Activated CD8-positive, alpha-beta memory T cell treated with anti-CD3 and anti-CD28 coated beads, Interleukin-2, amount 50 U/mL, for 4 hours (primary cell): ENCODE data around the gene MTTP.

Source experiments
- DNase-seq: peaks from one replicate; pipeline ENCODE4 v3.0.0-alpha.2; 2020

The MTTP gene

GRCh38 chr4:99593781-99594641, 19.4 kb downstream of the MTTP start:
- DNase-seq, result no peak

DNA sequence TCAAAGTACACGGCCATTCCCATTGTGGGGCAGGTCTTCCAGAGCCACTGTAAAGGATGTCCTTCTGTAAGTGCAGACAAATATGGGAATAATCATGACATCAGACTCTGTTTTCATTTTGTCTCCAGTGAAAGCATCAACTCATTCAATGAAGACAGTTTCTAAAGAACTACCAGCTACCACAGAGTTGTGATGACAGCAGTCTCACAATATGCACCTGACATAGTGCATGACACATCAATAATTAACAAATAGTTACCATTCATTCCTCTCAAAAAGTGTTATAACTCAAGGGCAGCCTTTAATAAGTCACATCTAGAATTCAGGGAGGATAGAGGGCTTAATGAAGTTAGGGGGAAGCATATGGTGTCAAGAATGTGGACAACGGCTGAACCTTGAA, 20.2 kb downstream of the MTTP start:
- no peak for DNase-seq

DNA sequence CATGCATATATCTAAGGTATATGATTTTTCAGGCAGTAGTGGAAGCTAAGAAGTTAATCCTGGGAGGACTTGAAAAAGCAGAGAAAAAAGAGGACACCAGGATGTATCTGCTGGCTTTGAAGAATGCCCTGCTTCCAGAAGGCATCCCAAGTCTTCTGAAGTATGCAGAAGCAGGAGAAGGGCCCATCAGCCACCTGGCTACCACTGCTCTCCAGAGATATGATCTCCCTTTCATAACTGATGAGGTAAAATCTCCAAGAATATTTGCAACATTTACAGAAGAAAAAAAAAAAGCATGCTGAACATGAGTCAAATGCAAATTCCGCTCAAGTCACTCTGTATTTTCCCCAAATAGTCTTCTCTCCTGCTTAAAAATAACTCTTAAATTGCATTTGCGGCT, 32.1 kb downstream of the MTTP start:
- DNase-seq, result no peak

DNA sequence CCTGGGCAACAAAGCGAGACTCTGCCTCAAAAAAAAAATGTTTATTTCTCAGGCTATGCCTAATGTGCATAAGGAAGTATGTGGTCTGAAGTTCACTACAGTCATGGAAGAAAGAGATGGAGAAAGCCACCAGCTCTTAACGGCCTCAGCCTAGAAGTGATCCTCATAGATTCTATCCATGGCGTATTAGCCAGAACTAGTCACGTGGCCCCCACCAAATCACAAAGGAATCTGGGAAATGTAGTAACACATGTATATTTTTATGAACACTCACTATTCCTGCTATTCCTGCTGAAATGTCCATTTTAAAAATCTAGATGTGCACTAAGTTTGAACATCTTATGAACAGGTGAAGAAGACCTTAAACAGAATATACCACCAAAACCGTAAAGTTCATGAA, 33.8 kb downstream of the MTTP start:
- no peak for DNase-seq

DNA sequence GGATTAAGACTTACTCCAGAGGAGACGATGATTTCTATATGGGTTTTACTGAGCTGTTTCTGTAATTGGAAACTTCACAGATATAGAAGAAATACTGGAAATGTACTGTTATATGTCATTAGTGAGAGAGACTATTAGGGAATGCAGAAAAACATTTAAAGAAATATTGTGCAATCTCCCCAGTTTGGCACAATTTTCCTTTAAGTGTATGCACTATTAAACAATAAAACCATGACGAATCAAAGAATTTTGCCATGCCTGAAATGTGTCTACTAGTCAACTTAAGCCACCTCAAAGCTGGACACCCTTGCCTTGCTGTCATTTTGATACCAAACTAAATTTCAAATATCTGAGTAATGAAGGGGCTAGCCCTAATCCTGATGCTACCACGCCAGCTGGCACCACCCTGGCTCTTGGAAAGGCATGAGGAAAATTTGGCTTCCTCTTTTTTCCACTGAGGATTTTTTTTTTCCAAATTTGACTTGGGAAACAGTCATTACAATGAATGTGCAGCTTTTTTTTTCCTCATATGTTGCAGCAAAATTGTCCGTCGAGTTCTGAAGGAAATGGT, 36.1 kb downstream of the MTTP start:
- no peak for DNase-seq

DNA sequence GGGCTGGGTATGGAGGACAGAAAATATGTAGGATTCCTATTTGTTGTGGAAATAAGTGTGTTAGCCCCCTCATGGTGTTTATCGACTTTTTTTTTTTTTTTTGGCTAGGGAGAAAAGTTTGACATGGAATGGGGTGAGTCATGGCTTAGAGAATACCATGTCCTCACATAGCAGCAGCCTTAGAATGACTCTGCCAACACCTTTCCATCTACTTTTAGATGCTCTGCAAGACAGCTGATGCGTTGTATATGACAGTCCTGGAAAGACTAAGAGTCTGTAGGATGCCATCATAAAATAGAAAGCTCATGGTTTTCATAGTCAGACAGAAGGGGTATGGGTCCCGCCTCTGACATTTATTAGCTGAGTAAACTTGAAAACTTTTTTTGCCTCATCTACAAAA, 37.7 kb downstream of the MTTP start:
- no peak for DNase-seq

GRCh38 chr4:99612704-99613103, 38.1 kb downstream of the MTTP start:
- DNase-seq, result no peak

GRCh38 chr4:99614491-99614890, 39.9 kb downstream of the MTTP start:
- DNase-seq, result no peak

- no peak for DNase-seq
Observed at GRCh38 chr4:99615170-99615820, 40.7 kb downstream of the MTTP start.

- DNase-seq, result no peak
Observed at GRCh38 chr4:99617374-99617773, 42.8 kb downstream of the MTTP start.

DNA sequence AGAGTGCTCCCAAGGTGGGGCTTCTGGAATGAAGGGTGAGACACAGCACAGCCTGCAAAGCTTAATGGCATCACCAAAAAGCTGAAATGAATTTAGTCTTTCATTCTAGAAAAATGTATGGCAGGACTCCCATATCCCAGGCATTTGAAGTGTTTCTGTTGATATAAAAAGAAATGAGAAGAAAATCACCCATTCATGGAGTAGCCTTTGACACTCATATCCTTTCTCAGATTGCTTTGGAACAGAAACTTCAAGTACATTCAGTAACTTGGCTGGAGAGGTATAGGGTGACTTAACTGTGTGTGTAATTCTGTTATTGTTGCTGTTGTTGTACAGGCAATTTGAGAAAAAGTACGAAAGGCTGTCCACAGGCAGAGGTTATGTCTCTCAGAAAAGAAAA, 47.7 kb downstream of the MTTP start:
- DNase-seq, result no peak

GRCh38 chr4:99624141-99624719, 49.6 kb downstream of the MTTP start:
- DNase-seq, result no peak

DNA sequence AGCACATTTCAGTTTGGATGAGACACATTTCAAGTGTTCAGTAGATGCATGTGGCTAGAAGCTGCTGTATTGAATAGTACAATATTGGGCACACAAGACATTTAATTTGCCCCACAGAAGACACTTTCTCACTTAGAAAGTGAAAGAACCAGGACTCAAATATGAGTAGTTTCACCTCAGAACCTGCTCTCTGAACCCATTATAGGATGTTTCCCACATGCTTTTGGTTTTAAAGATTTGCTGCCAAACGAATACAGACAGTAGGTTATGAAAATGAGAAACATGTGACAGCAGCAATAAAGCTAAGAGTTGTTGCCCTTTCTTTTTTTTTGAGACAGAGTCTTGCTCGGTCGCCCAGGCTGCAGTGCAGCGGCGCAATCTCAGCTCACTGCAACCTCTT, 50.7 kb downstream of the MTTP start:
- no peak for DNase-seq

DNA sequence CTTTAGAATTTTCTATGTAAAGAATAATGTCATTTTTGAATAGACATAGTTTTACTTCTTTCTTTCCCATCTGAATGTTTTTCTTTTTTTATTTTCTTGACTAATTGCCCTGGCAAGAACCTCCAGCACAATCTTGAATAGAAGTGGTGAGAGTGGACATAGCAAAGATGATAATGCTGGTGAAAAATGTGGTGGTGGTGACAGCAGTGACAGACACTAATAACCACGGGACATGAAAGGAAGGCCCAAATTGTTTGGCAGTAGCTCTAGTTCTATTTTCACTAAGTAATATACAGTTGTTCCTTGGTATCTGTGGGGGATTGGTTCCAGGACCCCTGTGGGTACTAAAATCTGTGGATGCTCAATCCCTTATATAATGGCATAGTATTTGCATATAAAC, 53.4 kb downstream of the MTTP start:
- no peak for DNase-seq

DNA sequence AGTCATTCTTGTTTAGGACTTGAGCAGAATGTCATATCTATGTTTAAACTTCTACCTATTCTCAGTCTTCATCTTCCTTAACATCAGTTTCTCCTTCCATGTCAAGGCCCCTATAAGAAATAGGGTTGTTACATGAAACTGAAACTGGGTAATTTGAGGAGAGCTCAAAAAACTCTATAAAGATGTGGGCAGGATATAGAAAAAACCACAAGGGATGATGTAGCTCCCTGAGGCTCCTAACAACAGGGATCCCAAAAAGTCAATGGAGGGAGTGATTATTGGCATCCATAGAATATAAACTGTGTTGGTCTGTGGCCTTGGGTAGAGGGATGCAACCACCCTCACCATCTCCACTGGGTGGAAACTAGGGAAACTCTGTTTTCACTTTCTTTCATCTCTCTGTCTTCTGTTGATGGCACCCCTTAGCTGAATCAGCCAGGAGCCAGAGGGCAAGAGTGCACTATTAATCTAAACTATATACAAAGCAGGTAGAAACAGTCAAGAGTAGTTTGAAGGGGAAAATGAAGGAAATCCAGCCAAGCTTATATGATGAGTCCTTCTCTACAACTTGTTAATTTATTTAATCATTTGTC, 55.4 kb downstream of the MTTP start:
- DNase-seq, result no peak

GRCh38 chr4:99630857-99631360, 56.3 kb downstream of the MTTP start:
- DNase-seq, result no peak

GRCh38 chr4:99633772-99634171, 59.1 kb downstream of the MTTP start:
- no peak for DNase-seq

DNA sequence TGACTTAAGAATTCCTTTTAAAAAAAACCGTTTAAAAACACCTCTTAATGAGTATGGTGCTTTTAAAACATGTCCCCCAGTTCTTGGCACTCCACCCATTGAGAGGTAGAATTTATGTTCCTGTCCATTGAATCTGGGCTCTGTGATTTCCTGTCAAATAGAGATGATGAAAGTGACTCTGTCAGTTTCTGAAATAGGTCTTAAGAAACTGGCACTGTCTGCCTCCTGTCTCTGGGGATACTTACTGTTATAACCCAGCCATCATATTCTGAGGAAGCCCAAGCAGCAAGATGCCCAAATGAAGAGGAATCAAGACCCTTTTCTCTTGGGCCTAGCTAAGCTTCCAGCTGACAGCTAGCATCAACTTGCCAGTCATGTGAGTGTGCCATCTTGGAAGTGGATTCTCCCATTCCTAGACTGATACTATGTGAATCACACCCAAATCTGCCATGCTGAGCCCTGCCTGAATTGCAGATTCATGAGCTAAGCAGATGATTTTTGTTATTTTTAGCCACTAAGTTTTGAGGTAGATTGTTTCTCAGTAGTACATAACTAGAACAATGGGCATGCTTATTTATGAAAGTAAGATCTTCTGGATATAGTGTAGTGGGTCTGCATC, 60.2 kb downstream of the MTTP start:
- DNase-seq, result no peak

DNA sequence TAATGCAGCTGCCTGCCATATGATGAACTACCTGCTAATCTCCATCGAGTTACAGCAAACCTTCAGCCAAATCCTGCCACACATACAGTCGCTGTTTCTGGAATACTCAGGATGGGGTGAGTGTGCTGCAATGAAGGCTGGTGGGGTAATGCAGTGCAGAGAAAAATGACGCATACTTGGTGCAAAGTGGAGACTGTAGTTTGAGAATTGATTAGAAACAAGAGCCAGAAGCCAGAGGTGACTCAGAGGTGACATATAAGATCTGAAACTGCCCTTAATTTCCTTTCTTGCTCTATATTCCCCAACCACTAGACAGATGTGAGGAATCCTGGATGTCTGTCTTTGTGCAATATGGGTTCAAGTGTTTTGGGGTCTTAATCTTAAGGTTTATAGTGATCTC, 61.0 kb downstream of the MTTP start:
- no peak for DNase-seq

DNA sequence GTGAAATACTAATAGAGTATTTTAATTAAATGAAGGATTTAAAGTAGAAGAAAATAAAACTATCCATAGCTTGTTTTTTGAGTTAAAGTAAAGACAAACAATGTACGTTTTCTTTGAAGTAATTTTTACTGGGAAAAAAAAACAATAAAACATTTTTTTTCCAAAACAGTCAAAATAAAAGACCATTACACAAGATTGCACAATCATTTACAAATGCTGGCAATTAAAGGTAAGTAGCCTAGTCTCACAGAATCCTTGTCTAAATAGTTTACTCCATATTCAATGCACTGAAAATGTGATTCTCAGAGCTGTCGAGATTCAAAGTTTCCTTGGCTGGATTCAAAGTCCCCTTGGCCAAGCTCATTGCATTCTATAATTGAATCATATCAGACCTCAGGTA, 61.8 kb downstream of the MTTP start:
- DNase-seq, result no peak

- no peak for DNase-seq
Observed at GRCh38 chr4:99637174-99637573, 62.5 kb downstream of the MTTP start.

DNA sequence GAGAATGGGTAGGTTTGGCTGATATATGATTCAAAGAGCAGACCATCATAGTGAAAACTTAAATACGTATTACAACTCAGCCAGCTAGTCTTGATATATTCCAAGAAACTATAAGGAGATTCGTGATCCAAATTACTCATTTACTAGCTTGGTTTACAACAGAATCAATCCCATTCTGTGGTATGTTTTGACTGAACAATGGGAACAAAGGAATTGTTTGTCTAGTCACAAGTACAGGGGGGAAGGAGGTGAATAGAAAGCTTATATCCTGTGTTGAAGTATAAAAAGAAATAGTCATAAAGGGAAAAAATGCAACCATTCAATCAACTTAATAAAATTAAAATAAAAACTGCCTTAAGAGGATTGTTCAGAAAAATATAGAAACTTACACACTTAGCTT, 66.1 kb downstream of the MTTP start:
- DNase-seq, result no peak
